PC-3 (cell line): ENCODE results near the gene KCTD5. TPM values are rescaled to one million over a fixed set of nuclear protein-coding genes. Genes with fewer than 3 reads are reported as not detected.

Source experiments
- ATAC-seq: fragments of 200-7000 bp; cut with Tn5 transposase; 2 replicates; pipeline ENCODE4 v1.9.1; 2020; ENCODE audit warnings: mild to moderate bottlenecking, moderate library complexity
- BruUV-seq: library from RNA; stranded (reverse); fragments of 400-500 nt; replicated peaks from 2 replicates; lab custom pipeline; 2021; lab: Mats Ljungman, UMichigan
- CTCF ChIA-PET: fragments of 300-600 bp; sonication (Branson Sonifier 250); formaldehyde crosslinking; loops from one replicate; lab custom pipeline; 2022; ENCODE audit warnings: antibody characterized with exemption; lab: Charles Lee
- POLR2A ChIA-PET: fragments of 300-600 bp; sonication (Branson Sonifier 250); formaldehyde crosslinking; loops from one replicate; lab custom pipeline; 2022; ENCODE audit warnings: antibody characterized with exemption; ENCODE audit not compliant: unreplicated experiment; lab: Charles Lee
- DNase-seq: peaks from one replicate; pipeline ENCODE4 v3.0.0-alpha.2; 2015
- H2AFZ ChIP-seq: fragments of 300-600 bp; sonication (generic); 2 replicates; pipeline ENCODE4 v1.6.0; 2016; ENCODE audit warnings: antibody characterized with exemption, low read length
- H3F3A ChIP-seq: fragments of 300-600 bp; sonication (generic); one replicate; pipeline ENCODE4 v1.6.0; 2017; ENCODE audit warnings: antibody characterized with exemption, low read length, control low read depth, mild to moderate bottlenecking; ENCODE audit not compliant: unreplicated experiment
- H3K27ac ChIP-seq: fragments of 300-600 bp; sonication (generic); 2 replicates; pipeline ENCODE4 v1.5.1; 2016; ENCODE audit warnings: mild to moderate bottlenecking, low read length
- H3K27me3 ChIP-seq: fragments of 300-600 bp; sonication (generic); 2 replicates; pipeline ENCODE4 v1.6.1; 2016; ENCODE audit warnings: low read length, mixed read lengths
- H3K36me3 ChIP-seq: fragments of 300-600 bp; sonication (generic); 2 replicates; pipeline ENCODE4 v1.6.1; 2016; ENCODE audit warnings: low read depth, mixed run types, low read length, mixed read lengths
- H3K4me1 ChIP-seq: fragments of 300-600 bp; sonication (generic); 2 replicates; pipeline ENCODE4 v1.5.1; 2016; ENCODE audit warnings: low read length; ENCODE audit not compliant: insufficient read depth
- H3K4me2 ChIP-seq: fragments of 300-600 bp; sonication (generic); 2 replicates; pipeline ENCODE4 v1.6.0; 2016; ENCODE audit warnings: low read length
- H3K4me3 ChIP-seq: fragments of 300-600 bp; sonication (generic); 2 replicates; pipeline ENCODE4 v1.5.1; 2016; ENCODE audit warnings: mild to moderate bottlenecking, low read length, mixed read lengths
- H3K79me2 ChIP-seq: fragments of 300-600 bp; sonication (generic); 2 replicates; pipeline ENCODE4 v1.6.1; 2017; ENCODE audit warnings: low read length, mixed read lengths
- H3K9ac ChIP-seq: fragments of 300-600 bp; sonication (generic); 2 replicates; pipeline ENCODE4 v1.6.0; 2016; ENCODE audit warnings: mild to moderate bottlenecking, low read length
- H3K9me2 ChIP-seq: fragments of 300-600 bp; sonication (generic); replicated peaks from 2 replicates; pipeline ENCODE4 v1.6.1; 2016; ENCODE audit warnings: mixed run types, low read length, mixed read lengths
- H3K9me3 ChIP-seq: fragments of 300-600 bp; sonication (generic); 2 replicates; pipeline ENCODE4 v1.6.1; 2016; ENCODE audit warnings: low read length, mixed read lengths
- H4K20me1 ChIP-seq: fragments of 300-600 bp; sonication (generic); 2 replicates; pipeline ENCODE4 v1.6.1; 2016; ENCODE audit warnings: low read length, mixed read lengths
- EZH2 ChIP-seq: fragments of 300-600 bp; sonication (generic); IDR thresholded peaks from one replicate; pipeline ENCODE4 v1.6.1; 2017; ENCODE audit warnings: antibody characterized with exemption, mild to moderate bottlenecking, low read length; ENCODE audit not compliant: unreplicated experiment
- EZH2phosphoT487 ChIP-seq: fragments of 300-600 bp; sonication (generic); IDR thresholded peaks from 2 replicates; pipeline ENCODE4 v1.6.1; 2018; ENCODE audit warnings: mild to moderate bottlenecking, antibody characterized with exemption, low read length, borderline replicate concordance
- intact Hi-C: fragments of 100-400 bp; cut with micrococcal nuclease; formaldehyde crosslinking; loops from 2 replicates; pipeline ENCODE4 v1.9.0; 2023
- total RNA-seq: library from RNA; depleted of rRNA; stranded (reverse); fragments of >200 nt; gene quantifications from 2 replicates; pipeline ENCODE4 v1.2.3, GENCODE V29; 2014
- TF ChIP-seq, protein P1 (sequence below): fragments of 300-600 bp; sonication (generic); conservative IDR thresholded peaks from 2 replicates; pipeline ENCODE4 v1.5.1; 2017; ENCODE audit warnings: antibody characterized with exemption, low read depth, mild to moderate bottlenecking, low read length

The KCTD5 gene
- total RNA-seq, 1 experiment from 2014 or later = 52.2 TPM

DNA sequence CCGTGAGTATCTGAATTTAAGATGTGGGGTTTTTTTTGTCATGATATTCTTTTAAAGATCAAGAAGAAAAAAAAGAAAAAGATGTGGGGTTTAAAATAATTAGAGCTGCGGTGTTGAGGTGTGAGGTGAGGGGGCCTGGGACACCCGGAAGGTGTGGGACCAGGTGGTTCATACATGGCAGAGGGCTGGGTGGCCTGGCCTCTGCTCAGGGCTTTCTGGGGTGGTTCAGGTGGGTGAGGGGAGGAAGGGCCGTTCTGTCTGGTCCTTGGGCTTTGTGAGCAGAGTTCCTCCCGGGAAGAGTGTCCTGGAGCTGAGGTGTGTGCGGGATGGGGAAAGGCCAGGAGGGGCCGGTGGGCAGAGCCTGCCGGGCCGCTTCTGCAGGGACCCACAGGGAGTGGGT is 32.7 kb downstream of the KCTD5 start:
- no peak for ATAC-seq

DNA sequence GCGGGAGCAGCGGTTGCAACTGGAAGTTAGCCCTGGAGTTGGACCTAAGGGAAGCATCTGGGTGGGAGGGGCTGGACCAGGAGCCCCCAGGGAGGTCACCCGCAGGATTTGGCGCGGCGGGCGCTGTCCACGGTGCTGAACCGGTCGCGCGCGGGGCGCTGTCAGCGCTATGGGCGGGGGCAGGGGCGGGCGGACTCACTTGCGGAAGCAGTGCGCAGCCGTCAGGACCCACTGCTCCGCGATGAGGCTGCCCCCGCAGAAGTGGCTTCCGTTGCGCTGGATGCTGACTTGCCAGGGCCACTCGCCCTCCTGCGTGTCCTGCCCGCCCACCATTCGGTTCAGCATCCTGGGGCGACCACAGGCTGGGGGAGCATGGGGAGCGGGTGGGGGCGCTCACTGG is 33.2 kb downstream of the KCTD5 start:
- DNase-seq (no peak), ATAC-seq (no peak)
- TF ChIP-seq EZH2 (no peak), EZH2phosphoT487 (no peak)
- TF ChIP-seq, protein P1, sequence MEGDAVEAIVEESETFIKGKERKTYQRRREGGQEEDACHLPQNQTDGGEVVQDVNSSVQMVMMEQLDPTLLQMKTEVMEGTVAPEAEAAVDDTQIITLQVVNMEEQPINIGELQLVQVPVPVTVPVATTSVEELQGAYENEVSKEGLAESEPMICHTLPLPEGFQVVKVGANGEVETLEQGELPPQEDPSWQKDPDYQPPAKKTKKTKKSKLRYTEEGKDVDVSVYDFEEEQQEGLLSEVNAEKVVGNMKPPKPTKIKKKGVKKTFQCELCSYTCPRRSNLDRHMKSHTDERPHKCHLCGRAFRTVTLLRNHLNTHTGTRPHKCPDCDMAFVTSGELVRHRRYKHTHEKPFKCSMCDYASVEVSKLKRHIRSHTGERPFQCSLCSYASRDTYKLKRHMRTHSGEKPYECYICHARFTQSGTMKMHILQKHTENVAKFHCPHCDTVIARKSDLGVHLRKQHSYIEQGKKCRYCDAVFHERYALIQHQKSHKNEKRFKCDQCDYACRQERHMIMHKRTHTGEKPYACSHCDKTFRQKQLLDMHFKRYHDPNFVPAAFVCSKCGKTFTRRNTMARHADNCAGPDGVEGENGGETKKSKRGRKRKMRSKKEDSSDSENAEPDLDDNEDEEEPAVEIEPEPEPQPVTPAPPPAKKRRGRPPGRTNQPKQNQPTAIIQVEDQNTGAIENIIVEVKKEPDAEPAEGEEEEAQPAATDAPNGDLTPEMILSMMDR = no peak
- Histone ChIP-seq H4K20me1 (no peaks in the 10 kb centered on the region), H3K27me3 (no peaks in the 10 kb centered on the region), H3K9me3 (no peaks in the 10 kb centered on the region), H3K4me3 (no peak overlapping the region), H3K4me2 (no peak overlapping the region), H3K36me3 (no peaks in the 10 kb centered on the region), H3K4me1 (peaks cover 15% of the 10 kb centered on the region), H2AFZ (no peak overlapping the region), H3K27ac (no peak overlapping the region), H3F3A (no peaks in the 10 kb centered on the region), H3K9ac (no peak overlapping the region), H3K9me2 (no peaks in the 10 kb centered on the region), H3K79me2 (no peaks in the 10 kb centered on the region)
- no TSS peak for BruUV-seq
- POLR2A ChIA-PET = no interaction called here
- CTCF ChIA-PET = no interaction called here
- intact Hi-C loops = no loop called here

More for the DNA sequence above, 32.7 kb downstream of the KCTD5 start:
- H3K9me2 ChIP-seq = no peaks in the 10 kb centered on the region
- intact Hi-C loops = no loop called here
- no peak overlapping the region for H2AFZ ChIP-seq
- ChIA-PET CTCF (no interaction called here), POLR2A (no interaction called here)
- H3K4me3 ChIP-seq = no peak overlapping the region
- H4K20me1 ChIP-seq = no peaks in the 10 kb centered on the region
- no peaks in the 10 kb centered on the region for H3K79me2 ChIP-seq
- no peak overlapping the region for H3K27ac ChIP-seq
- peaks cover 13% of the 10 kb centered on the region for H3K4me1 ChIP-seq
- H3K9me3 ChIP-seq = no peaks in the 10 kb centered on the region
- no peak for DNase-seq
- no peak overlapping the region for H3K9ac ChIP-seq
- H3K27me3 ChIP-seq = no peaks in the 10 kb centered on the region
- BruUV-seq = no TSS peak
- no peak overlapping the region for H3K4me2 ChIP-seq
- TF ChIP-seq EZH2 = no peak
- TF ChIP-seq, protein P1 = no peak
- no peak for TF ChIP-seq EZH2phosphoT487
- no peaks in the 10 kb centered on the region for H3F3A ChIP-seq
- H3K36me3 ChIP-seq = no peaks in the 10 kb centered on the region

DNA sequence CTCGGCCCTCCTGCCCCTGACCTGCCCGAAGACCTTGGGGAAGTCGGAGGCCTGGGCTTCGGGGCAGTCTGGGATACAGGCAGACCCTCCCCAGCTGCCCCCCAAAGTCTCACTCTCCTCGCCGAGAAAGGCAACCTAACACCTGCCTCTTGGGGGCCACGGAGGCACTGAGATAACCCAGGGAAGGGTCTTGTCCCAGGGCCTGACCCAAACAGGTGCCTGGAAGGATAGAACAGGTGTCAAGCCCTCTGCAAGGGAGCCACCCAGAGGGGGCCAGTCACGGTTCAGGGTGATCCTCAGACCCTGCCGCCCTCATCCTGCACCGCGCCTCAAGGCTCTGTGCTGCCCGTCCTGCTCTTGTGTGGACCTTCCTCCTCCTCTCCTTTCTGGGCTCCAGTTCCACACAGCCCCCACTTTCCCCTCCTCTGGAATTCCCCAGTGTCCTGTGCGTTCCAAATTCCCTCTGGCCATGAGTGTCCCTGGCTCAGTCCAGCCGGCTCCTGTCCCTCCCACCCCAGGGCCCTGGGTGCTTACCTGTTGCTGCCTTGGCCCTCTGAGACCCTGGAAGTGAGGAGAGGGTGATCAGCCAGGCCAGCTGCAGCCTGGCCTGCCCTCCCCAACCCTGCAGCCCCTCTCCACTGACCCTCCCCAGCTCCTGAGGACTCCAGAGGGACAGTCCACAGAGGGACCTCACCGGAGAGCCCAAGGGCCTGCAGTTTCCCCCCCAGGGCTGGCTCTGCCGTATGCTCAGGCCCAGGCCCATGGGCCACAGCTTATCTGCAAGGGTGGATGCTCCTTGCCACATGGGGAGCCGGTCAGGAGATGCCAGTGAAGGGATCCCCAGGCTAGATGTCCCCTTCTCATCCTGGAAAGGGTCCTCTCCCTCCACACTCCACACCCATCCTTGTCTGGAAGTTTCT is 33.9 kb downstream of the KCTD5 start:
- no TSS peak for BruUV-seq
- Histone ChIP-seq H3K4me1 (peaks cover 15% of the 10 kb centered on the region), H3K9ac (no peak overlapping the region), H3K27me3 (no peaks in the 10 kb centered on the region), H3F3A (no peaks in the 10 kb centered on the region), H3K4me2 (no peak overlapping the region), H3K27ac (no peak overlapping the region), H3K9me3 (no peaks in the 10 kb centered on the region), H2AFZ (no peak overlapping the region), H3K36me3 (no peaks in the 10 kb centered on the region), H3K4me3 (no peak overlapping the region), H3K9me2 (no peaks in the 10 kb centered on the region), H4K20me1 (no peaks in the 10 kb centered on the region), H3K79me2 (no peaks in the 10 kb centered on the region)
- CTCF ChIA-PET = no interaction called here
- intact Hi-C loops = no loop called here
- POLR2A ChIA-PET = interaction anchor here (0.5 to 0.6 kb wide), 2 partner anchors 123 to 1867 kb away, joined by 3 to 4 read pairs; no protein-coding TSS in a partner anchor
- TF ChIP-seq EZH2 (no peak), EZH2phosphoT487 (no peak)
- TF ChIP-seq, protein P1 = no peak
- no peak for DNase-seq
- ATAC-seq = no peak
